ENCODE measurements around the gene BOC. TPM values are rescaled to one million over a fixed set of nuclear protein-coding genes. Genes with fewer than 3 reads are reported as not detected.

The BOC gene
- total and polyA plus RNA-seq, 2 of the 13 experiments (the other 11 are each of a cell fraction or from before 2014, with no cell fraction given) = 0.04 TPM; not detected in 1

DNA sequence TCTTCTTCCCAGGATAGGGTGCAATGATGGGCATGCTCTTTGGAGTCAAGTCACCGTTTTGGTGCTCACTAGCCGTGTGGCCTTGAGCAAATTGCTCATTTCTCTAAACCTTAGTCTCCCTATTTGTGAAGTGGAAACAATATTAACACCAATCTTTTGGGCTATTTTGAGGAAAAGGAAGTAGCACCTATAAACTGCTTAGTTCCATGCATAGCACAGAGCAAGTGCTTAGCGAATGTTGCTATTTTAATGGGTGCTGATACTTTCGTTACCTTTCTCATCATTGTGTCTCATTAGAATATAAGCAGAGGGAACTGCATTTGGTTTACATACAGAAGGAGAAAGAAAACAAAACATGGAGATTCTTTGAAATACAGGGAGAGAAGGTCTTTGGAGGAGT is 66.1 kb downstream of the BOC start (continued):
- TF ChIP-seq, protein P1, sequence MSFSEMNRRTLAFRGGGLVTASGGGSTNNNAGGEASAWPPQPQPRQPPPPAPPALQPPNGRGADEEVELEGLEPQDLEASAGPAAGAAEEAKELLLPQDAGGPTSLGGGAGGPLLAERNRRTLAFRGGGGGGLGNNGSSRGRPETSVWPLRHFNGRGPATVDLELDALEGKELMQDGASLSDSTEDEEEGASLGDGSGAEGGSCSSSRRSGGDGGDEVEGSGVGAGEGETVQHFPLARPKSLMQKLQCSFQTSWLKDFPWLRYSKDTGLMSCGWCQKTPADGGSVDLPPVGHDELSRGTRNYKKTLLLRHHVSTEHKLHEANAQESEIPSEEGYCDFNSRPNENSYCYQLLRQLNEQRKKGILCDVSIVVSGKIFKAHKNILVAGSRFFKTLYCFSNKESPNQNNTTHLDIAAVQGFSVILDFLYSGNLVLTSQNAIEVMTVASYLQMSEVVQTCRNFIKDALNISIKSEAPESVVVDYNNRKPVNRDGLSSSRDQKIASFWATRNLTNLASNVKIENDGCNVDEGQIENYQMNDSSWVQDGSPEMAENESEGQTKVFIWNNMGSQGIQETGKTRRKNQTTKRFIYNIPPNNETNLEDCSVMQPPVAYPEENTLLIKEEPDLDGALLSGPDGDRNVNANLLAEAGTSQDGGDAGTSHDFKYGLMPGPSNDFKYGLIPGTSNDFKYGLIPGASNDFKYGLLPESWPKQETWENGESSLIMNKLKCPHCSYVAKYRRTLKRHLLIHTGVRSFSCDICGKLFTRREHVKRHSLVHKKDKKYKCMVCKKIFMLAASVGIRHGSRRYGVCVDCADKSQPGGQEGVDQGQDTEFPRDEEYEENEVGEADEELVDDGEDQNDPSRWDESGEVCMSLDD (CRISPR knock-in tag; IDR thresholded peaks at IDR 0.05; ENCODE audit: borderline replicate concordance) = no peak
- TF ChIP-seq TBX2 (CRISPR knock-in tag; IDR thresholded peaks at IDR 0.05; ENCODE audit: borderline replicate concordance) = no peak
- no peak for TF ChIP-seq AGO2 (optimal IDR thresholded peaks at IDR 0.05; ENCODE audit: low read depth, low read length)
- no peak for TF ChIP-seq JDP2 (CRISPR knock-in tag; IDR thresholded peaks at IDR 0.05; ENCODE audit: borderline replicate concordance)
- TF ChIP-seq, protein P2, sequence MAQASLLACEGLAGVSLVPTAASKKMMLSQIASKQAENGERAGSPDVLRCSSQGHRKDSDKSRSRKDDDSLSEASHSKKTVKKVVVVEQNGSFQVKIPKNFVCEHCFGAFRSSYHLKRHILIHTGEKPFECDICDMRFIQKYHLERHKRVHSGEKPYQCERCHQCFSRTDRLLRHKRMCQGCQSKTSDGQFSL (CRISPR knock-in tag; IDR thresholded peaks at IDR 0.05) = no peak
- no peak for TF ChIP-seq ZFP90 (CRISPR knock-in tag; IDR thresholded peaks at IDR 0.05; ENCODE audit: borderline replicate concordance)
- TF ChIP-seq KLF12 (CRISPR knock-in tag; IDR thresholded peaks at IDR 0.05; ENCODE audit: borderline replicate concordance) = no peak
- no peak for TF ChIP-seq ZSCAN25 (CRISPR knock-in tag; IDR thresholded peaks at IDR 0.05)

DNA sequence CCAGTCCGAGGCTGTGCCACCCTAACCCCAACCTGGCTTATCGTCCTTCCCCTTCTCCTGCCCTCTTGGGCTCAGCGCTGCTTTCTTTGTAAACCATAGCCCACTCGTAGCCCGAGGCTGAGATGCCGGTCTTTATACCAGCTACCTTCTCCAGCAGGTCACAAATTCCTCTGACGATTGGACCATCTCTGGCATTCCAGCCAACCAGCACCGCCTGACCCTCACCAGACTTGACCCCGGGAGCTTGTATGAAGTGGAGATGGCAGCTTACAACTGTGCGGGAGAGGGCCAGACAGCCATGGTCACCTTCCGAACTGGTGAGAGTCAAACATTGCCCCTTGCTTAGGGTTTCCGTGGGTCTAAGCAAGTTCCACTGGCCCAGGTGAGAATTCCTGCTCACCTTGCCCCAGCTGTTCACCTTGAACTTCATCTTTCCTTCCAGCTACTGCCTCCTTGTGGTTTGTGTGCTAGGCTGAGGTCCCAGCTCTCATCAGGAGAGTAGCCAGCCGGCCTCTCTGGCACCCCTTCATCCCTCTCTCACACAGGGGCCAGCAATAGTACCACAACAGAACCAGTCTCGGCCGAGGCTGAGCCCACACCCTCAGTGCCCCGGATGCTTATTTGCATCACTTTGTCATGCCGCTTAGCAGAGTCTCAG is 66.7 kb downstream of the BOC start:
- no peak for FAIRE-seq
- H2AFZ ChIP-seq (ENCODE audit: low read length) = no peak overlapping the region
- BruUV-seq (replicated peaks) = no TSS peak
- H4K20me1 ChIP-seq (ENCODE audit: insufficient read depth, low read length) = no peaks in the 10 kb centered on the region
- peaks cover 5 to 40% of the 10 kb centered on the region in 2 experiments; a peak in 4 of 5 replicates for H3K27me3 ChIP-seq (ENCODE audit: control insufficient read depth in 1 of 2, insufficient read depth in 2 of 2, low read length in 2 of 2)
- H3K4me2 ChIP-seq (ENCODE audit: low read depth, low read length) = no peak overlapping the region
- peaks cover 25% of the 10 kb centered on the region for H3K4me1 ChIP-seq (ENCODE audit: insufficient read depth, low read length)
- no peak overlapping the region for H3K4me3 ChIP-seq (replicated peaks in 1 of 3; ENCODE audit: insufficient read depth in 1 of 3, low read depth in 2 of 3, low read length in 3 of 3)
- ChIA-PET CTCF (ENCODE audit: low intra/inter-chr PET ratio, low total read pairs) (no interaction called here), POLR2A (no interaction called here)
- no peaks in the 10 kb centered on the region for H3K9me3 ChIP-seq (ENCODE audit: low read length)
- DNase-seq (ENCODE audit: low spot score) = no peak
- no peak for ATAC-seq
- no peak overlapping the region for H3K9ac ChIP-seq (ENCODE audit: insufficient read depth, low read depth, low read length)
- no peak overlapping the region for H3K27ac ChIP-seq (ENCODE audit: extremely low read length, insufficient read depth, low read length)
- intact Hi-C loops (cut with micrococcal nuclease; ENCODE audit: unreplicated experiment) = no loop called here
- H3K79me2 ChIP-seq (ENCODE audit: insufficient read depth, low read length) = no peaks in the 10 kb centered on the region
- 49% methylated on average over 14 of the region's 17 CpGs for WGBS (ENCODE audit: low lambda C conversion rate)
- H3K36me3 ChIP-seq (replicated peaks in 1 of 2; ENCODE audit: control insufficient read depth in 1 of 2, insufficient read depth in 2 of 2, low read length in 2 of 2) = no peaks in the 10 kb centered on the region
- in situ Hi-C loops (cut with HindIII; ENCODE audit: extremely low pct_ligation_motif_present, low pct_unique_long_range_greater_than_20kb) = no loop called here
- TF ChIP-seq, protein P3, sequence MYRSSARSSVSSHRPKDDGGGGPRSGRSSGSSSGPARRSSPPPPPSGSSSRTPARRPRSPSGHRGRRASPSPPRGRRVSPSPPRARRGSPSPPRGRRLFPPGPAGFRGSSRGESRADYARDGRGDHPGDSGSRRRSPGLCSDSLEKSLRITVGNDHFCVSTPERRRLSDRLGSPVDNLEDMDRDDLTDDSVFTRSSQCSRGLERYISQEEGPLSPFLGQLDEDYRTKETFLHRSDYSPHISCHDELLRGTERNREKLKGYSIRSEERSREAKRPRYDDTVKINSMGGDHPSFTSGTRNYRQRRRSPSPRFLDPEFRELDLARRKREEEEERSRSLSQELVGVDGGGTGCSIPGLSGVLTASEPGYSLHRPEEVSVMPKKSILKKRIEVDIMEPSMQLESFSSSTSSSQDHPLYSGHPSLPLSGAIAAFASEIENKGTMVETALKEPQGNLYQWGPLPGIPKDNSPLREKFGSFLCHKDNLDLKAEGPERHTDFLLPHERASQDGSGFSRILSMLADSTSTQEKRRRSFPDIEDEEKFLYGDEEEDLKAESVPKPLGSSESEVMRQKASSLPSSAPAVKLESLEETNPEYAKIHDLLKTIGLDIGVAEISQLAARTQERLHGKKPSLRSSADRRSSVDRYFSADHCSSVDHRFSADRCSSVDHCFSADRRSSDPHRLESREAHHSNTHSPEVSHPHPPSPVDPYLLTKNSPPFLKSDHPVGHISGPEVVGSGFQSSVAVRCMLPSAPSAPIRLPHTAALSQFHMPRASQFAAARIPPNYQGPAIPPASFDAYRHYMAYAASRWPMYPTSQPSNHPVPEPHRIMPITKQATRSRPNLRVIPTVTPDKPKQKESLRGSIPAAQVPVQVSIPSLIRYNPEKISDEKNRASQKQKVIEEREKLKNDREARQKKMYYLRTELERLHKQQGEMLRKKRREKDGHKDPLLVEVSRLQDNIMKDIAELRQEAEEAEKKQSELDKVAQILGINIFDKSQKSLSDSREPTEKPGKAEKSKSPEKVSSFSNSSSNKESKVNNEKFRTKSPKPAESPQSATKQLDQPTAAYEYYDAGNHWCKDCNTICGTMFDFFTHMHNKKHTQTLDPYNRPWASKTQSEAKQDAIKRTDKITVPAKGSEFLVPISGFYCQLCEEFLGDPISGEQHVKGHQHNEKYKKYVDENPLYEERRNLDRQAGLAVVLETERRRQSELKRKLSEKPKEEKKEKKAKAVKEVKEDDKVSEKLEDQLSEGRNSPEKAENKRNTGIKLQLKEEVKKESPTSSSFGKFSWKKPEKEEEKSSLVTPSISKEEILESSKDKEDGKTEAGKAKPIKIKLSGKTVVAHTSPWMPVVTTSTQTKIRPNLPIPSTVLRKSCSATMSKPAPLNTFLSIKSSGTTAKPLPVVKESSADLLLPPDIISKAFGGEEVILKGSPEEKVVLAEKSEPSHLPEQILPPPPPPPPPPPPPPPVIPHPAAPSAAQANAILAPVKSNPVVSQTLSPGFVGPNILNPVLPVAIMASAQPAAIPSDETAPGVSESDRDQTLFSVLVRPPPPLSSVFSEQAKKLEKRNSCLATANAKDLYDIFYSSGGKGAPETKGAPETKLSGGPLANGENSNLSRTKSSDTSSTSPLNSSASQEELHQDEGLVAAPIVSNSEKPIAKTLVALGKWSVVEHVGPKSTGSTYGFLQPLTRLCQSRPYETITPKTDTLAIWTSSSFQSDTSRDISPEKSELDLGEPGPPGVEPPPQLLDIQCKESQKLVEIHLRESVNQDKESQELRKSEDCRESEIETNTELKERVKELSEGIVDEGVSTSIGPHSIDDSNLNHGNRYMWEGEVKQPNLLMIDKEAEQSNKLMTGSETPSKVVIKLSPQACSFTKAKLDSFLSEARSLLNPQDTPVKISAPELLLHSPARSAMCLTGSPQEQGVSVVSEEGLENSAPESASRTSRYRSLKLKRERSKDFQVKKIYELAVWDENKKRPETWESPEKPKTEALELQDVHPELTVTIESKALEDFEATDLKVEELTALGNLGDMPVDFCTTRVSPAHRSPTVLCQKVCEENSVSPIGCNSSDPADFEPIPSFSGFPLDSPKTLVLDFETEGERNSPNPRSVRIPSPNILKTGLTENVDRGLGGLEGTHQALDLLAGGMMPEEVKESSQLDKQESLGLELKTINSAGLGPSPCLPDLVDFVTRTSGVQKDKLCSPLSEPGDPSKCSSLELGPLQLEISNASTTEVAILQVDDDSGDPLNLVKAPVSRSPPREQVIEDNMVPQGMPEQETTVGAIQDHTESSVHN (CRISPR knock-in tag; IDR thresholded peaks at IDR 0.05) = no peak
- no peak for TF ChIP-seq ZNF224 (CRISPR knock-in tag; IDR thresholded peaks at IDR 0.05)

All from HepG2 (cell line).